ENCODE data around the gene LILRA2. TPM values are rescaled to one million over a fixed set of nuclear protein-coding genes. Genes with fewer than 3 reads are reported as not detected.

Gene LILRA2
- total RNA-seq, 1 donor from 2014 or later, result not detected

Other genes starting within 250 kb of the LILRA2 start
- not detected in 2 replicates for gene LILRA4, start 234.6 kb upstream of the LILRA2 start, total RNA-seq
- gene LAIR1, start 208.9 kb upstream of the LILRA2 start, total RNA-seq, result 81.2 and 82.9 TPM in 2 replicates
- gene TTYH1, start 158.3 kb upstream of the LILRA2 start, total RNA-seq, result 0.80 and 1.1 TPM in 2 replicates
- 201 and 215 TPM in 2 replicates for gene LENG8, start 124.6 kb upstream of the LILRA2 start, total RNA-seq
- 4.9 and 5.0 TPM in 2 replicates for gene LENG9, start 110.0 kb upstream of the LILRA2 start, total RNA-seq
- not detected in 2 replicates for gene CDC42EP5, start 100.5 kb upstream of the LILRA2 start, total RNA-seq
- gene LAIR2, start 71.0 kb upstream of the LILRA2 start, total RNA-seq, result 10.4 and 13.7 TPM in 2 replicates
- not detected in 2 replicates for gene LILRA1, start 19.8 kb downstream of the LILRA2 start, total RNA-seq
- 0.11 TPM in 1 of 2 replicates, not detected in the other for gene LILRB1, start 56.7 kb downstream of the LILRA2 start, total RNA-seq
- gene LILRB4, start 89.2 kb downstream of the LILRA2 start, total RNA-seq, result 0.23 and 0.30 TPM in 2 replicates
- not detected in 2 replicates for gene KIR3DL3, start 150.7 kb downstream of the LILRA2 start, total RNA-seq
- 0.09 TPM in 1 of 2 replicates, not detected in the other for gene KIR2DL3, start 164.7 kb downstream of the LILRA2 start, total RNA-seq
- gene KIR2DL1, start 196.0 kb downstream of the LILRA2 start, total RNA-seq, result not detected in 2 replicates
- gene KIR2DL4, start 229.8 kb downstream of the LILRA2 start, total RNA-seq, result not detected in 2 replicates
- not detected in 2 replicates for gene KIR3DL1, start 242.7 kb downstream of the LILRA2 start, total RNA-seq

Data from T-helper 2 cell treated with Interferon-gamma antibody and Interleukin-4, amounts not matched to agents 100 ng/mL and 5 ng/mL, for 36 hours (primary cell).